B cell (primary cell): ENCODE results near the gene ZBTB33. TPM values are rescaled to one million over a fixed set of nuclear protein-coding genes. Genes with fewer than 3 reads are reported as not detected.

Experiments used
- ATAC-seq: fragments of 200-7000 bp; cut with Tn5 transposase; one replicate; pipeline ENCODE4 v1.10.0; 2021; ENCODE audit warnings: low read depth, mild to moderate bottlenecking, moderate number of reproducible peaks, moderate library complexity
- CTCF ChIA-PET: fragments of 350-600 bp; sonication (Branson Sonifier 250); formaldehyde crosslinking; loops from one replicate; lab custom pipeline; 2021; ENCODE audit warnings: antibody characterized with exemption, inconsistent platforms; lab: Charles Lee
- POLR2A ChIA-PET: fragments of 350-600 bp; sonication (Branson Sonifier 250); formaldehyde crosslinking; loops from one replicate; lab custom pipeline; 2021; ENCODE audit warnings: antibody characterized with exemption; lab: Charles Lee
- DNase-seq: peaks from one replicate; pipeline ENCODE4 v3.0.0; 2013
- H2AFZ ChIP-seq: 2 replicates; pipeline ENCODE4 v1.6.1; 2012; ENCODE audit warnings: mild to moderate bottlenecking, low read depth, low read length; ENCODE audit not compliant: insufficient read depth, poor library complexity, severe bottlenecking
- H3K27ac ChIP-seq, 2 donors: 1 replicate in 1 of 2; 2 replicates in 1 of 2; pipeline ENCODE4 v1.5.1; 2012 to 2013; ENCODE audit warnings: low read length in 2 of 2, mild to moderate bottlenecking in 2 of 2, moderate library complexity in 1 of 2
- H3K27me3 ChIP-seq, 4 experiments: fragments of 200-600 bp in 1 of 4; sonication (generic) in 1 of 4; replicated peaks in 1 of 4; 1 replicate in 2 of 4; 2 replicates in 2 of 4; pipeline versions ENCODE4 v1.6.1 to v1.7.0; 2013 to 2016; ENCODE audit warnings: low read length in 3 of 4, mild to moderate bottlenecking in 2 of 4, mixed read lengths in 1 of 4, moderate library complexity in 1 of 4; ENCODE audit not compliant: insufficient read depth in 4 of 4, control insufficient read depth in 3 of 4; ENCODE audit errors: control extremely low read depth in 1 of 4
- H3K36me3 ChIP-seq, 2 experiments: replicated peaks in 1 of 2; 1 replicate in 1 of 2; 2 replicates in 1 of 2; pipeline versions ENCODE4 v1.6.1 to v1.7.1; 2013; ENCODE audit warnings: low read length in 1 of 2; ENCODE audit not compliant: insufficient read depth in 2 of 2, control insufficient read depth in 1 of 2; ENCODE audit errors: control extremely low read depth in 1 of 2, extremely low read depth in 1 of 2
- H3K4me1 ChIP-seq, 2 donors: fragments of 200-600 bp in 1 of 2; sonication (generic) in 1 of 2; 1 replicate in 1 of 2; 2 replicates in 1 of 2; pipeline versions ENCODE4 v1.5.1 to v1.6.1; 2013 to 2017; ENCODE audit warnings: low read length in 2 of 2; ENCODE audit not compliant: control insufficient read depth in 2 of 2, insufficient read depth in 2 of 2
- H3K4me2 ChIP-seq: replicated peaks from 2 replicates; pipeline ENCODE3; 2012; ENCODE audit warnings: mild to moderate bottlenecking, low read depth, low read length; ENCODE audit not compliant: poor library complexity, severe bottlenecking
- H3K4me3 ChIP-seq, 5 experiments: fragments of 200-600 bp in 1 of 5; sonication (generic) in 1 of 5; 1 replicate in 3 of 5; 2 replicates in 2 of 5; pipeline versions ENCODE4 v1.5.1 to v1.7.0; 2011 to 2016; ENCODE audit warnings: low read length in 4 of 5, mild to moderate bottlenecking in 4 of 5, low read depth in 2 of 5, control low read depth in 1 of 5, moderate library complexity in 1 of 5; ENCODE audit not compliant: insufficient read depth in 1 of 5; ENCODE audit errors: control extremely low read depth in 1 of 5, extremely low read depth in 1 of 5
- H3K79me2 ChIP-seq: fragments of 200-600 bp; sonication (generic); one replicate; pipeline ENCODE4 v1.6.0; 2016; ENCODE audit warnings: low read length; ENCODE audit not compliant: control insufficient read depth, insufficient read depth
- H3K9ac ChIP-seq: fragments of 200-600 bp; sonication (generic); 2 replicates; pipeline ENCODE4 v1.6.1; 2017; ENCODE audit warnings: mild to moderate bottlenecking, low read length, moderate library complexity
- H3K9me3 ChIP-seq, 3 donors: one replicate each; pipeline versions ENCODE4 v1.6.1 to v1.7.1; 2013; ENCODE audit warnings: low read length in 2 of 3; ENCODE audit not compliant: control insufficient read depth in 2 of 3, insufficient read depth in 1 of 3; ENCODE audit errors: control extremely low read depth in 1 of 3
- H4K20me1 ChIP-seq: 2 replicates; pipeline ENCODE4 v1.6.0; 2012; ENCODE audit warnings: mild to moderate bottlenecking, low read length; ENCODE audit not compliant: insufficient read depth, control insufficient read depth, poor library complexity, severe bottlenecking
- H3K27ac Mint-ChIP-seq: one replicate; pipeline ENCODE4 v1.8.0; 2021; ENCODE audit warnings: mixed read lengths
- H3K27me3 Mint-ChIP-seq: one replicate; pipeline ENCODE4 v1.8.0; 2021; ENCODE audit warnings: mixed read lengths
- H3K4me1 Mint-ChIP-seq: one replicate; pipeline ENCODE4 v1.8.0; 2021; ENCODE audit warnings: mixed read lengths
- H3K4me3 Mint-ChIP-seq: one replicate; pipeline ENCODE4 v1.8.0; 2021; ENCODE audit warnings: mixed read lengths
- H3K9me3 Mint-ChIP-seq: one replicate; pipeline ENCODE4 v1.8.0; 2022; ENCODE audit warnings: mixed read lengths; ENCODE audit not compliant: insufficient read depth
- CTCF ChIP-seq: fragments of 200-600 bp; IDR thresholded peaks from one replicate; pipeline ENCODE4 v1.8.0; 2022; ENCODE audit warnings: antibody characterized with exemption, mild to moderate bottlenecking
- EZH2 ChIP-seq: IDR thresholded peaks from 2 replicates; pipeline ENCODE4 v1.6.1; 2012; ENCODE audit warnings: borderline replicate concordance, low read depth, mild to moderate bottlenecking, moderate library complexity, low read length; ENCODE audit not compliant: insufficient read depth, poor library complexity, severe bottlenecking
- WGBS: methylation state at CpG from one replicate; pipeline ENCODE4 v1.1.5; 2013; ENCODE audit warnings: missing lambda C conversion rate; ENCODE audit not compliant: insufficient coverage; 5-methylcytosine and 5-hydroxymethylcytosine counted together
- intact Hi-C: fragments of 100-400 bp; cut with micrococcal nuclease; formaldehyde crosslinking; loops from one replicate; pipeline ENCODE4 v1.10.0; 2022
- polyA plus RNA-seq: library from polyadenylated mRNA; depleted of rRNA; stranded (reverse); fragments of >200 nt; gene quantifications from 2 replicates; pipeline ENCODE4 v1.2.3, GENCODE V29; 2012
- total RNA-seq, 2 donors: library from RNA; stranded (reverse); fragments of 120-200 nt in 1 of 2; gene quantifications; 1 replicate in 1 of 2; 2 replicates in 1 of 2; pipeline versions ENCODE4 v1.2.3 to v1.2.4, GENCODE V29; 2013 to 2022

The ZBTB33 gene
- total and polyA plus RNA-seq, 2 donors (not counting 1 experiment from before 2014, with no cell fraction given), result 4.6 to 21.6 TPM

- Histone ChIP-seq H3K4me3 (no peak overlapping the region), H3K27me3 (no peaks in the 10 kb centered on the region), H2AFZ (no peak overlapping the region), H3K9me3 (no peaks in the 10 kb centered on the region), H4K20me1 (no peaks in the 10 kb centered on the region), H3K4me2 (no peak overlapping the region), H3K4me1 (no peaks in the 10 kb centered on the region), H3K9ac (no peak overlapping the region), H3K27ac (no peak overlapping the region), H3K79me2 (no peaks in the 10 kb centered on the region), H3K36me3 (no peaks in the 10 kb centered on the region)
- intact Hi-C loops, result no loop called here
- Mint-ChIP-seq H3K27me3 (no peaks in the 10 kb centered on the region), H3K4me3 (no peak overlapping the region), H3K9me3 (no peaks in the 10 kb centered on the region), H3K27ac (no peak overlapping the region), H3K4me1 (no peaks in the 10 kb centered on the region)
- CTCF ChIA-PET, result no interaction called here
- POLR2A ChIA-PET, result no interaction called here
- DNase-seq (no peak), ATAC-seq (no peak)
- TF ChIP-seq EZH2 (no peak), CTCF (no peak)
- WGBS, result 98% methylated on average over 5 of the region's 10 CpGs
Measured at GRCh38 chrX:120281021-120281624, 30.5 kb downstream of the ZBTB33 start.

- DNase-seq, result no peak
- H3K4me2 ChIP-seq, result no peak overlapping the region
- H3K9ac ChIP-seq, result no peak overlapping the region
- H3K36me3 ChIP-seq, result no peaks in the 10 kb centered on the region
- peaks cover 2 to 4% of the 10 kb centered on the region in 2 donors for H3K4me1 ChIP-seq
- intact Hi-C loops, result no loop called here
- H2AFZ ChIP-seq, result no peak overlapping the region
- no peak overlapping the region for H3K4me3 ChIP-seq
- no peaks in the 10 kb centered on the region for H3K9me3 ChIP-seq
- peaks cover under 1% of the 10 kb centered on the region for H3K4me1 Mint-ChIP-seq
- no peak overlapping the region for H3K4me3 Mint-ChIP-seq
- ATAC-seq, result no peak
- CTCF ChIA-PET, result interaction anchor here (1.2 kb wide), 1 partner anchor 29 kb away, joined by 3 read pairs; no protein-coding TSS in a partner anchor
- H3K27me3 Mint-ChIP-seq, result no peaks in the 10 kb centered on the region
- H3K27ac Mint-ChIP-seq, result no peak overlapping the region
- POLR2A ChIA-PET, result no interaction called here
- H4K20me1 ChIP-seq, result no peaks in the 10 kb centered on the region
- H3K27me3 ChIP-seq, result no peaks in the 10 kb centered on the region
- H3K27ac ChIP-seq, result no peak overlapping the region
- no peaks in the 10 kb centered on the region for H3K9me3 Mint-ChIP-seq
- WGBS, result no CpG with 5 or more reads among the region's 4 CpGs
- TF ChIP-seq EZH2, result no peak
- no peak for TF ChIP-seq CTCF
- H3K79me2 ChIP-seq, result no peaks in the 10 kb centered on the region
Measured at GRCh38 chrX:120281761-120282160, 31.1 kb downstream of the ZBTB33 start.
